Sigmoid colon (tissue), 4 donors: ENCODE results near the gene WDR4.

Source experiments
- CTCF ChIP-seq, 4 experiments: fragments of 450-650 bp in 3 of 4; fragments of 200-600 bp in 1 of 4; IDR thresholded peaks; one replicate each; pipeline ENCODE4 v1.5.1; 2016 to 2019; ENCODE audit warnings: antibody characterized with exemption in 4 of 4, mild to moderate bottlenecking in 3 of 4, moderate library complexity in 2 of 4
- EP300 ChIP-seq, 4 donors: sonication (generic); formaldehyde crosslinking; IDR thresholded peaks; one replicate each; pipeline ENCODE4 v1.6.1; 2017; ENCODE audit warnings: antibody characterized with exemption in 4 of 4
- POLR2A ChIP-seq, 2 donors: fragments of 450-650 bp; IDR thresholded peaks; one replicate each; pipeline ENCODE4 v1.6.1; 2016; ENCODE audit warnings: antibody characterized with exemption in 2 of 2, mild to moderate bottlenecking in 2 of 2, moderate library complexity in 2 of 2

DNA sequence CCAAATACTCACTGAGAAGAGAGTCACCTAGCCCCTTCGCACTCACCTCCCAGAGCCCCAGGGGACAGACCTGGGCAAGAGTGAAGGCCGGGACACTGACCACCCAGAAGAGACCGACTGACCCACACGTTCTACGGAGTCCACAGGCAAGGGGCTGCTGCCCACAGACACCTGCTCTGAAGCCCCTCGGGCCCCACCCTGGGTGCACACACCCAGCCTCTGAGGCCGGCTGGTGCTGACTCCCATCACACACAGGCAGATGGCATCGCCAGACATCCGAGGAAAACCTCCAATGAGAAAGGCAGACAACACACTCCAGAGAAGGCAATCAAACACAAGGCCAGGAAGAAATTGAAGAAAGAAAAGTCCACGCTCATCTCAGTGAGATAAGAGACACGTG, 22.1 kb downstream of the WDR4 start:
- TF ChIP-seq POLR2A (IDR thresholded peaks at IDR 0.05) (no peak), CTCF (IDR thresholded peaks at IDR 0.05) (no peak), EP300 (IDR thresholded peaks at IDR 0.05) (no peak)
